ENCODE results near the gene WFDC5.
"Not testable (repeated sequence)": the region's sequence is repeated elsewhere in the genome, so short reads cannot be mapped to it uniquely, and the experiment has no call there.

Gene WFDC5, protein sequence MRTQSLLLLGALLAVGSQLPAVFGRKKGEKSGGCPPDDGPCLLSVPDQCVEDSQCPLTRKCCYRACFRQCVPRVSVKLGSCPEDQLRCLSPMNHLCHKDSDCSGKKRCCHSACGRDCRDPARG

DNA sequence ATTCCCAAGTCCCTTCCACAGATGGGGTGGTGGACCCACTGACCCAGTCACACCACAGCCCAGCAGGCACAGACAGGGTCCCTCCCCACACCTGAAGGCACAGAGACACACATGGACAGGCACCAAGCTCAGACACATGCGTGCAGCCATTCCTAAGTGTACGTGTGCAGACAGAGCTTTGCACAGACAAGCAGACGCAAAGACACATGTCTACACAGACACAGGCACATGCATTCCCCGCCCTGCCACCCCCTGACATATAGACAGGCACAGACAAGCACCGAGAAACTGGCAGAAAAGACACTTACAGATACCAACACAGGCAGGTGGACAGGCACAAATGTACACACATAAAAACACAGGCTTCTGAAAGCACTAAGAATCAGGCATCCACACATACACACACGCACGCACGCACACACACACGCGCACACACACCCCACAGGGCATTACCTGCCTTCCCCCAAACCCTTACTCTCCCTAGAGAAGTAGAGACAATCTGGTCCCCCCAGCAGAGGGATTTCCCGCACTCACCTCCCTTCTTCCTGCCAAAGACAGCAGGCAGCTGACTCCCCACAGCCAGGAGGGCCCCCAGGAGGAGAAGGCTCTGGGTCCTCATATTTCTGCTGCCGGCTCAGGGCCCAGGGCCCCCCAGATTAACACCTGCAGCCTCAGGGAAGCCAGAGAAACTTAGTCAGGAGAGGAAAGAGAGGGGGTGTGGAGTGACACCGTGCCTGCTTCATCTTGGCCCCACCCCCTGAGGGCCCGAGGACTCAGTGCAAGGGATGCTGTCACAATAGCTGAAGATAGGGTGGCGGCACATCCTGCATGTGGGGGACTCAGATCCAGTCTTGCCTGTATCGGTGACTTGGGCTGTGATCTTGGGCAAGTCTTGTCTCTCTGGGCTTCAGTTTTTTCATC is at the start of gene WFDC5:
Gene WFDC5, minus strand, starts transcription at position 710 of the 921 bp plus-strand sequence. Its CDS starts 91 bp downstream, at position 619.
- DNase-seq: no peak

DNA sequence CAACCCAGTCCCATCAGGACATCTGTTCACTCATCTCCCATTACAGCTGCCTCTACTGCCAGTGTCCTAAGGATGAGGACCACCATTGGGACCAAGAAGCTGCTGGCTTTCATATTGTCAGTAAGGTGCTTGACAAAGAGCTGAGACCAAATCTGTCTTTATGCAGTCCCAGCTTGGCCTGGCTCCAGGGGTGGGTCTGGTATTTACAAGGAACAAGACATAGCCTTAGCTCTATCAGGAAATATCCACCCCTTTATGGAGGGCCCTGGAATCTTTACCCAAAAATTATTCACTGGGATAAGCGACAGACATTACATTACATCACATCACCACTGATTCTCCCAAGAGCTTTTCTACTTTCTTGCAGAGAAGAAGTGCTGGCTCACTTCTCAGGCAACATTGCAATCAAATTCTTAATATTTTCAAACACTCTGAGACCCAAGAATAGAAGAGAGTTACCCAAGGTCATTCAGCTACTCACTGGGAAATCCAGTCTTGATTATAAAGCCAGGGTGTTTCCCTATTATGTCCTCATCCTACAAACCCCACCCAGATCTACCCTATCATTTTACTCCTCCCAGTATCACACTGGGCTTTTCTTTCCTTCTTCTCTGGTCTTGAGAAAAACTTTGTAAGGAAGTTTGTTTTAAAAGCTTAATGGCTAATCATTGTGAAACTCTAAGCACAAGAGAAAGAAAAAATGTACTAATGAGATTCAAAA is 48.3 kb upstream of the WFDC5 start:
- no peak for DNase-seq

DNA sequence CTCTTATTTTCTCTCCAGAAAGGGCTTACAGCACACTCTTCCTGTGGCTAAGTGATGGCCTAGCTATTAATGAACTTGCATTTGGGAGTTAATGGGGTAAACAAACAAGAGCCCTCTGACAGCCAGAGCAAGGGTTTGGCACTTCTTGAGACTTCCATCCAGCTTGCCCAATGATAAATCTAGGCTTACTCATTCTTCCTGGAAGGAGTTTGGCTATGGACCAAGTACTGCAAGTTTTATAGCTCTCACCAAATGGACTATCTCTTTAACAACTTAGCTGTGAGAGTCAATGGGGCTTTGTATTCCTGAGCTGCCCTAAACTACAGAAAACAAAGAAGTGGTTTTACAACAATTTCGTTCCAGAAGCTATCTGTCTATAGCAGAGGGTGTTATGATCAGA is 43.0 kb upstream of the WFDC5 start:
- no peak for DNase-seq

DNA sequence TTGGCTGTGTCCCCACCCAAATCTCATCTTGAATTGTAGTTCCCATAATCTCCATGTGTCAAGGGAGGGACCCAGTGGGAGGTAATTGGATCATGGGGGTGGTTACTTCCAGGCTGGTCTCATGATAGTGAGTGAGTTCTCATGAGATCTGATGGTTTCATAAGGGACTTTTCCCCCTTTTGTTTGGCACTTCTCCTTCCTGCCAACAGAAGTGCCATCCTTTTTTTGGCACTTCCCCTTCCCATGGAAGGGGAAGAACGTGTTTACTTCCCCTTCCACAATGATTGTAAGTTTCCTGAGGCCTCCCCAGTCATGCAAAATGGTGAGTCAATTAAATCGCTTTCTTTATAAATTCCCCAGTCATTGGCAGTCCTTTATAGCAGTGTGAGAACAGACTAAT is 41.7 kb upstream of the WFDC5 start:
- DNase-seq: no peak

DNA sequence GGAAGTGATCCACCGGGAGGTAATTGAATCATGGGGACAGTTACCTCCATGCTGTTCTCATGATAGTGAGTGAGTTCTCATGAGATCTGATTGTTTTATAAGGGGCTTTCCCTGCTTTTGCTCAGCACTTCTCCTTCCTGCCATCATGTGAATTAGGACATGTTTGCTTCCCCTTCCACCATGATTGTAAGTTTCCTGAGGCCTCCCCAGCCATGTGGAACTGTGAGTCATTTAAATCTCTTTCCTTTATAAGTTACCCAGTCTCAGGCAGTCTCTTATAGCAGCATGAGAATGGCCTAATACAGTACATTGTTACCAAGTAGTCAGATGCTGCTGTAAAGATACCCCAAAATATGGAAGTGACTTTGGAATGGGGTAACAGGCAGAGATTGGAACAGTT is 39.8 kb upstream of the WFDC5 start:
- DNase-seq: not testable (repeated sequence)

DNA sequence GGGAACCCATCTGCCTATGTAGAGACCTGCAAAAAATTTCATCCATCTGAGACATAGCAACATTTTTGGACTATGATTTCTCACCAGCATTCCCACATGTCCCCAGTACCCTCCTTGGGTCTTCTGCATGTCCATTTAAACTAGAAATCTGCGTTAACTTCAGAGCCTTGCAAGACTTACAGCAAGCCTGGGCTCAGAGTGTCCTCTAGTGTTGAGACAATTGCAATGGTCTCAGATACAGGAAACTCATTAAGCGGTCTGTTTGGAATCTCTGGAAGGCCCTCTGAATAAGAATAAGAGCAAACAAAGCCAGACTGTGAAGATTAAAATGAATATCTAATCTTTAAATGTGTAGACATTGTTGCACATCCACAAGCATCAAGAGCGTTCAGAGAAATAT is 39.2 kb upstream of the WFDC5 start:
- DNase-seq: no peak

DNA sequence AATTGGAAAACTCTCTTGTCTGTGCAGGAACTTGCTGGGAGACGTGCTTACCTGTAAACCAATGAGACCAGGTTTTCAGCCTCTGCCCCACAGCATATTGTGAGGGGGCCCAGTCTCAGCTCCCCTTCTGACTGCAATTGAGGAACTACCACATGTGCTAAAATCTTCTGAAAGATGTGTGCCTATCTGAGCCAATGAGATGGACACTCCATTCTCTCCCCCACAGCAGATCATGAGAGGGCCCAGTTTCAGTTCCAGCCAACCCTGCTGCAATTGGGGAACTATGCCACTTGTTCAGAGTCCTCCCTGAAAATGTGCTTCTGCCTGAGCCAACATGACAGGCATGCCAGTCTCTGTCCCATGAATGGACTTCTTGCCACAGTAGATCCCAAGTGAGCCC is 38.8 kb upstream of the WFDC5 start:
- no peak for DNase-seq

DNA sequence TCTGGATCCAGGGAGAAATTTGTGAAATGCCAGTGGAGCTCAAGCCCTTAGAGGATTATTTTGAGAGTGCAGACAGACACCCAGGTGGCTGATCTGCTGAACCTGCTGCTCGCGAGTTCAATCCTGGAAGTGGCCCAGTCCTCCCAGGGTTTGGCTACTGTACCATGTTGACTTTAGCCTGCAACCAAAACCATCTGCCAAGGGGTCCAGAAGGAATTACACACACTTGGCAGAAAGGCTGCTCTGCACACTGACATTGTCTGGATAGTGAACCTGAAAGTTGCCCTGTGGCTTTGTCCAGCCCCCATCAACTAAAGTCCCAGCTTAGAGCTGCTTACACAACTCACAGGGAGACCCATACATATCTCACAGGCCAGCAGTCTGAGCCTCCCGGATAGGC is 38.2 kb upstream of the WFDC5 start:
- DNase-seq: no peak

DNA sequence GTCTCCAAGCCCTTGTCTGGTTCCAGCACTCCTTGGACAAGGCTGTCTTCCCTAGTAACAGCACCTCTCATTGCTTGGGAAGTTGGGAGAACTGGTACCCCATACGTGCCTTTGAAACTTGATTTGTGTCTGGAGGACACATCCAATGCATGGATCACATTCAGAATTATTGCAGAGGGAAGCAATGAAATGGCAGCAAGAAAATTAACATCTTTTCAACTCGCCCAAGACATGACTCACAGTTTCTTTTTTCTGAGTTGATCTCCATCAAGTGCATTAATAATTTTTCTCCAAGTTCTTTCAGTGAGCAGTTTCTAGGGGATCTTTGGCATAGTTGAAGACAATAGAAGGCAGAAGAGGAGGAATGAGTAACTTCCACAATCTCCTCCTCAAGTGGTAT is 37.4 kb upstream of the WFDC5 start:
- DNase-seq: no peak

DNA sequence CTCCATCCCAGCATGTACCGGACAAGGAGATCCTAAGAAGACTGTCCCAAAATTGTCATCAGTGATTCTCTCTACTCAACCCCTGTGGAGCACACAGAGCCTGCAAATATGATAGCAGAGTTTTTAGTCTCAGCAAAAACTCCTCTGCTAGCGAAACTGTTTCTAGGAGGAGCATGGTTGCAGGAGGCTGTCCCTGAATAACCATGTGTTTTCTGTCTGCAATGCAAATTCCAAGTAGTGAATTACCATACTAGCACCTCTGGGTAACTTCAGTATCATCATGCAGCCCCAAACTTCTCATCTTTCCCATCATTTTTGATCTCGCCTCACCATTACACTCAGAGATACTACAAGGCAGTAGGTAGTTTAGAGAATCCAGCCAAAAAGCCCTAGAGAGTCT is 34.1 kb upstream of the WFDC5 start:
- no peak for DNase-seq

DNA sequence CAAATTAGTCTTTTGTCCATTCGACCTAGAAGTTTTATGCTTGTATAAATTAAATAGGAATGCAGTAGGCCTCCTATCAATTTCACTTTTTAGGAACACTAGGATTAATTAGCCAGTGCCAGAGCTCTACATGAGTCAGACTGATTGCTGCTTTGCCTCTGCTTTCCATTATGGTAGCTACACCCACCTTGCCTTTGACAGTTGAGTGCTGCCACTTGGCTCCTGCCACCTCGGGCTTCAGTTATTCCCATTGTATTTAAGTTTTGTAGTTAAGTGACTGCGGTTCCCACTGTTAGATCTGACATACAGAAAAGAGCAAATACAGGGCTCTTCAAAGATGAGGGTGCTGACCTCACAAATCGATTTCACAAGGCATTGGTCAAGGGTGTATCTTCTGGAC is 25.9 kb upstream of the WFDC5 start:
- DNase-seq: no peak

DNA sequence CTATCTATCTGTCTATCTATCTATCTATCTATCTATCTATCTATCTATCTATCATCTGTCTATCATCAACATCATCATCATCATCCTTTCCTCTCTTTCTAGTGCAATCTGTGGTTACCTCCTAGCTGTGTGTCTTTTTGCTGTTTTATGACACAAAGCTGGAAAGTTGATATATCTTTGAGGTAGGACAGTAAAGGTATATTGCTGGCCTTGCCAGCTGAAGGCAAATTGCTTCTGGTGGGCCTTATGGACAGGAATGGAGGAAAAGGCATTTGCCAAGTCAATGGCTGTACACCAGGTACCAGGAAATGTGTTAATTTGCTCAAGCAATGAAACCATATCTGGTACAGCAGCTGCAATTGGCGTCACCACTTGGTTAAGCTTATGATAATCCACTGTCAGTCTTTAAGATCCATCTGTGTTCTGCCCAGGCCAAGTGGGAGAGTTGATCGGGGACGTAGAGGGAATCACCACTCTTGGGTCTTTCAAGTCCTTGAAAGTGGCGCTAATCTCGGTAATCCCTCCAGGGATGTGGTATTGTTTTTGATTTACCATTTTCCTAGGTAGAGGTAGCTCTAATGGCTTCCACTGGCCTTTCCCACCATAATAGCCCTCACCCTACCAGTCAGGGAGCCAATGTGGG is 24.9 kb upstream of the WFDC5 start:
- DNase-seq: not testable (repeated sequence)

DNA sequence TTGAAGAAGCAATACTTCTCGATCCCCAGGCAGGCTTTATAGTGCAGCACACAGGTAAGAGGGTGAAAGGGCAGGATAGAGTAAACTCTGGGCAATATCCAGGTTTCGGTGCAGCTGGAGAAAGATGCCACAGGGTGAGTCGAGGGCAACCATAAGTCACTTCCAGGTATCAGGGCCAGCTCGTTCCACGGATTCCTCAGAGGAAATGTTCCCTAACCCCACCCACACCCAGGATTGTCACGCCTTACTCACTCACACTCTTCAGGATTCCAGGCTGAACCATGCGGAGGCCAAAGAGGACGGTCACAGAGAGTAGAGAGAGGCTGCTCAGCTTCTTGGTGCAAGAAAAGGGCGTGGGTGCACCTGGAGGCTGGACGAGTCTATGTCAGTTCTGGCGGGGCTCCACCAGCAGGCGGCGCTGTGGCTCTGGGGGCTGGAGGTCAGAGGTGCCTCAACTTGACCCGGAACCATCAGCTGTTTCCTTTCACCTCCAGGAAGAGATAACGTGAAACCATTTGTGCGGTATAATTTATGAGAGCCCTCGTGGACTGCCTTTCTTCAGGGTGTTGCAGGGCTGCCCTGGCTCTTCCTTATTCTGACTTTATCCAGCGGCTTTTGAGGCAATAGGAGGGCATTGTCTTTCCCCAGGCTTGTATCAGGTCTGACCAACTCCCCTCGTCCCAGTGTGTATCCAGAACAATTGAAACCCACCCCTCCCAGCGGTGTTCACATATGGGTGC is 23.8 kb upstream of the WFDC5 start:
- DNase-seq: peak; percentile 37

DNA sequence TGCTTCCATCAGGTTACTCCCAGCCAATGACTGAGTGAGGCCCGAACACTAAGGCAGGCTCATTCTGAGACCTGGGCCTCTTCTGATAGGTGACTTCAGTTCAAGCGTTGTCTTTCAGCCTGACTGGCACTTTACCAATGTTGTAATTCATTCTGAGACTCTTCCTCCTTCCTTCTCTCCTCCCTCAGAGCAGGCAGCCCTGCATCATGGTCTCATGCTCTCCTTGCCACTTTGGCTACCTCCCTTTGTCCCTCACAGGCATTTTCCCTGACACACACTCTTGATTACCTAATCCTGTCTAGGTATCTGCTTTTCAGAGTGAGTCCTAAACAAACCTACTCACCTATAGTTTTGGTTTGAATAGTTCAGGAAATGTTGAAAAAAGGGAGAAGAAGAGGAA is 21.9 kb upstream of the WFDC5 start:
- no peak for DNase-seq

DNA sequence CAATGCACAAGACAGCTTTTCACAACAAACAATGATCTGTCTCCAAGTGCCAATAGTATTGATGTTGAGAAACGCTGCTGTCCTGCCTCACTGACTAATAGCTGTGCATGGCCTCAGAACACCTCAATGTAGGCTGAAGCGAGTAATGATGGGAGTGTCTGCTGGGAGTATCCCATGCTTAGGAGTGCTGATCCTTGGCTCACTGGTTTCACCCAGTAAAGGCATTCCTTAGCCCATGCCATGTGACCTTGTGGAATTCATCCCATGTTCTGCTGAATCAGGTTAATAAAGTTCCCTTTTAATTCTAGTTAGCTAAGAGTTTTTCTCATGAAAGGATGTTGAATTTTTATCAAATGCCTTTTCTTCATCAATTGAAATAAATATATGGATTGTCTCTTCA is 13.1 kb upstream of the WFDC5 start:
- no peak for DNase-seq

DNA sequence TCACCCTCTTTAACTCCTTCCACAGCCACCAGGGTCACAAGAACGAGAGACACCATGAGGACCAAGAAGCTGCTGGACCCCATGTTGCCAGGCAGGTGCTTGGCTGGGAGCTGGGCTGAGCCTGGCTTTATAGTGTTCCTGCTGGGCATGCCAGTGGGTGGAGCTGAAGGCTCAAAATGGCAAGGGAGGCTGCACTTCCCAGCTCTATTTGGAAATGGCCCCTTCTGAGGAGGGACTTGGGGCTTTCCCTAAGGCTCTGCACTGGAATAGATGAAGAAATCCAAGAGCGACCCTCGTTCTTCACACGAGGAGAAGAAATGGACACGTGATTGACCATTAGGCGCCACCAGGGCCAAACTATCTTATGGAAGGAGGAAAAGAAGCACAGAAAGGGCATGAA is 9.4 kb upstream of the WFDC5 start, which contains the start of gene WFDC12:
Gene WFDC12, minus strand, starts transcription at position 101 of the 400 bp plus-strand sequence. Its CDS starts 18 bp downstream, at position 83.
- DNase-seq: no peak

DNA sequence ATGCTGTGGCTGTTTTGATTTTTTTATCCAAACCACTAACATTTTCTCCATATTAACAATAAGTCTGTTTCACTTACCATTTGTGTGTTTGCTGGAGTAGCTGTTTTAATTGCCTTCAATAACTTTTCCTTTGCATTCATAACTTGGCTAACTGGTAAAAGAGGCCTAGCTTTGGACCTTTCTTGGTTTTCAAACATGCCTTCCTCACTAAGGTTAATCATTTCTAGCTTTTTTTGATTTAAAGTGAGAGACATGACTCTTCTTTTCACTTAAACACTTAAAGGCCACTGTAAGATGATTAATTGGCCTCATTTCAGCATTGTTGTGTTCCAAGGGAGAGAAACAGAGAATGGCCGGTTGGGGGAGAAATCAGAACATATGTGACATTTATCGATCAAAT is 6.4 kb upstream of the WFDC5 start:
- no peak for DNase-seq

DNA sequence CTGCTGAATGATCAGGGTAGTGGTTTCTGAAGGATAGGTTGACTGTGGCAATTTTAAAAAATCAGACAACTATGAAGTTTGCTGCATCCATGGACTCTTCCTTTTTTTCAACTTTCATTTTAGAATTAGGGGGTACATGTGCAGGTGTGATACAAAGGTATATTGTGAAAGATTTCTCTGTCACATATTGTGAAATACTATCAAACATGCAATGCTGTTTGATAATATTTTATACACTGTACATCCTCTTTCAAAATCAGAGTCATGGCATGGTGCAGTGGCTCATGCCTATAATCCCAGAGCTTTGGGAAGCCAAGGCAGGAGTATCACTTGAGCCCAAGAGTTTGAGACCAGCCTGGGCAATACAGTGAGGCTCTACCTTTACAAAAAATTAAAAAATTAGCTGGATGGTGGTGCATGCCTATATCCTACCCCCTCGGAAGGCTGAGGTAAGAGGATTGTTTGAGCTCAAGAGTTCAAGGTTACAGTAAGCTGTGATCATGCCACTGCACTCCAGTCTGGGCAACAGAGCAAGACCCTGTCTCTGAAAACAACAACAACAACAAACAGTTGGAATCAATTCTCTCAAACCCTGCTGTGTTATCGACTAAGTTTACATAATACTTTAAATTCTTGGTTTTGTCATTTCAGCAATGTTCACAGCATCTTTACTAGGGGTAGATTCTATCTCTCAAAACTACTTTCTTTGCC is 4.7 kb upstream of the WFDC5 start:
- no peak for DNase-seq

DNA sequence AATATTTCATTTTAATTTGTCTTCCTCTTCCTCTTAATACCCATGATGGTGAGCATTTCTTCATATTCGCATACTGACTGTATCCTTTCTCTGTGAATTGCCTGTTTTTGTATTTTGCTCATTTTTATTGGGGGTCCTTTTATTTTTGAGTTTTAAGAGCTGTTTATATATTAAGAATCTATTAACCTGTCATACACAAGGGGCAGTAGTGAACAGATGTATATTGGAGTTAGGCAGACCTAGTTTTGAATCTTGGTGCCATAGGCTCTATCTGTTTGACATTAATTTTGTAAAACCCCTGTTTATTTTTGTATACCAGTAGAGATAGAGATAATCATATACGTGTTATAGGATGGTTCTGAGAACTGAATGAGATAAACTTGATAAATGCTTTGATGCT is 3.1 kb upstream of the WFDC5 start:
- no peak for DNase-seq

DNA sequence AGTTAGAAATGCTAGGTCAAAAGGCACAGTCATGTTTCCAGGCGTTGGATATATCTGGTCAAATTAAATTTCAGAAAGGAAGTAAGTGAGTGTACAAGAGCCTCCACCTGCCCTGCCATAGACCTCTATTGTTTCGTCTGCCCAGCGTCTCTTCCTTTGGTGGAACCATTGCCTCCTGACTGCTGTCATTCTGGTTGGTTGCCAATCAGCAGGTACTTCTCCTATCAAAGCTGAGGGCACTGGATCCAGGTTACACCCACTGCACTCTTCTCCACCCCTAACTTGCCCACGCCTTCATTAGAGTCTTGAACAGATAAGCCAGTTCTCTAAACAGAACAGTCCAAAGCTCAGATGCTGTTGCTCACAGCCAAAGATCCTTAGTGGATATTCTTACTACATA is 2.6 kb upstream of the WFDC5 start:
- DNase-seq: peak; percentile 36

DNA sequence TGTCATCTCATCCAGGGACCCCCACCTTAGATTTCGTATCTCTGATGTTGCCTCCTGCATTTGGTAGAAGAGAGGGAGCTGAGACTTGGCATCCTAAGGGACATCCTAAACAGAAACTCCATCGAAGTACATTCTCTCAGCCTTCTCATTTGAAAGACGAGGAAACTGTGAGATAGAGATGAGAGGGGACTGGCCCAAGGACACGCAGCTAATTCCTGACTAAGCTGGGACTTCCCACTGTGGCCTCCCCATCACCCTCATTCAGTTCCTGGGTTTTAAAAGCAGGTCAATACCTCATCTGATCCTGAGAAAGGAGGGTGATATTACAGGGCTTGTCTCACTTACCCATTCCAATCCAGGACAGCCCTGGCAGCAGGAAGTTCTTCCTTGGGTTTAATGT is 855 bp upstream of the WFDC5 start:
- DNase-seq: no peak

DNA sequence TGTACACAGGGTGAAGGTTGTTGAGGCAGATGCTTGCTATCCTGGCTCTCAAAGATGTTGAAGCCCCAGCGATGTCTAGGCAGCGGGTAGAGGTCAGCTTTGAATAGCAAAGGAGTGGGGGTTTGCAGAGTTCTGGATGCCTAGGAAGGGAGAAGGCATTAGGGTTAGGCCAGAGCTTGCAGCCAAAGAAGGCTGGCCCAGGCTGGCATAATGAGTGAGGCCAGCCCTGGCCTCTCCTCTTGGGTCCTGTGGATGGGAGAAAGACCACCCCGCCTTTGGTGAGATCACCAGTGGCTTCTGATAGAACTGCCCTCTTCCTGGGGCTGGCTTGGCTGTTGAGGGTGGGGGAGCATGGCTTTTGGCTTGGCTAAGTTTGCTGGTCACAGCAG is 406 bp upstream of the WFDC5 start:
- no peak for DNase-seq

Data from NCI-H2029 (cell line).